Measurements from ENCODE around the gene AVPR1B.
"Not testable (repeated sequence)": the region's sequence is repeated elsewhere in the genome, so short reads cannot be mapped to it uniquely, and the experiment has no call there.

AVPR1B gene

GRCh38 chr1:206070627-206071304, 46.4 kb downstream of the AVPR1B start:
- no peak for DNase-seq (ENCODE audit: low read depth)
- TF ChIP-seq CTCF (conservative IDR thresholded peaks at IDR 0.05; ENCODE audit: low read length) = no peak
- no peak overlapping the region for H3K4me3 ChIP-seq (ENCODE audit: low read length)

- H3K4me3 ChIP-seq (ENCODE audit: low read length) = no peak overlapping the region
- no peak for TF ChIP-seq CTCF (conservative IDR thresholded peaks at IDR 0.05; ENCODE audit: low read length)
- no peak for DNase-seq (ENCODE audit: low read depth)
Observed at GRCh38 chr1:206068314-206068713, 48.9 kb downstream of the AVPR1B start.

- DNase-seq (ENCODE audit: low read depth) = no peak
- TF ChIP-seq CTCF (conservative IDR thresholded peaks at IDR 0.05; ENCODE audit: low read length) = no peak
- H3K4me3 ChIP-seq (ENCODE audit: low read length) = no peak overlapping the region
Observed at GRCh38 chr1:206067486-206068227, 49.5 kb downstream of the AVPR1B start.

- no peak for DNase-seq (ENCODE audit: low read depth)
- H3K4me3 ChIP-seq (ENCODE audit: low read length) = no peak overlapping the region
- TF ChIP-seq CTCF (conservative IDR thresholded peaks at IDR 0.05; ENCODE audit: low read length) = no peak
Observed at GRCh38 chr1:206066479-206067171, 50.6 kb downstream of the AVPR1B start.

- TF ChIP-seq CTCF (conservative IDR thresholded peaks at IDR 0.05; ENCODE audit: low read length) = no peak
- DNase-seq (ENCODE audit: low read depth) = no peak
- H3K4me3 ChIP-seq (ENCODE audit: low read length) = no peak overlapping the region
Observed at GRCh38 chr1:206065547-206066145, 51.5 kb downstream of the AVPR1B start.

GRCh38 chr1:206064501-206064900, 52.7 kb downstream of the AVPR1B start:
- DNase-seq (ENCODE audit: low read depth); H3K4me3 ChIP-seq (ENCODE audit: low read length): not testable (repeated sequence)

GRCh38 chr1:206064001-206064400, 53.2 kb downstream of the AVPR1B start:
- DNase-seq (ENCODE audit: low read depth); H3K4me3 ChIP-seq (ENCODE audit: low read length): not testable (repeated sequence)
